OCI-LY7 (cell line): ENCODE data around the gene DLGAP5. TPM values are rescaled to one million over a fixed set of nuclear protein-coding genes. Genes with fewer than 3 reads are reported as not detected.

Experiments used
- BruUV-seq: library from RNA; stranded (reverse); fragments of 400-500 nt; replicated peaks from 2 replicates; lab custom pipeline; 2021; lab: Mats Ljungman, UMichigan
- CTCF ChIA-PET: fragments of 300-600 bp; sonication (Branson Sonifier 250); formaldehyde crosslinking; loops from one replicate; lab custom pipeline; 2022; ENCODE audit warnings: antibody characterized with exemption; ENCODE audit not compliant: unreplicated experiment; lab: Charles Lee
- POLR2A ChIA-PET: fragments of 300-600 bp; sonication (Branson Sonifier 250); formaldehyde crosslinking; loops from one replicate; lab custom pipeline; 2022; ENCODE audit warnings: antibody characterized with exemption; lab: Charles Lee
- DNase-seq: peaks from one replicate; pipeline ENCODE4 v3.0.0-alpha.2; 2015; ENCODE audit warnings: low spot score
- H2AFZ ChIP-seq: fragments of 200-600 bp; sonication (generic), shearing (Covaris generic); 2 replicates; pipeline ENCODE4 v1.6.1; 2014; ENCODE audit warnings: mild to moderate bottlenecking, antibody characterized with exemption, low read length, moderate library complexity
- H3K27ac ChIP-seq: fragments of 200-600 bp; sonication (generic); 2 replicates; pipeline ENCODE4 v1.5.1; 2014; ENCODE audit warnings: mixed run types, low read depth, mild to moderate bottlenecking, moderate library complexity, low read length, inconsistent platforms; ENCODE audit not compliant: poor library complexity, severe bottlenecking
- H3K36me3 ChIP-seq: fragments of 200-600 bp; sonication (generic); 2 replicates; pipeline ENCODE4 v1.6.1; 2014; ENCODE audit warnings: mild to moderate bottlenecking, antibody characterized with exemption, low read length, moderate library complexity, mixed read lengths; ENCODE audit not compliant: insufficient read depth
- H3K4me1 ChIP-seq: fragments of 200-600 bp; sonication (generic); 2 replicates; pipeline ENCODE4 v1.5.1; 2014; ENCODE audit warnings: mild to moderate bottlenecking, low read length; ENCODE audit not compliant: insufficient read depth, poor library complexity, severe bottlenecking
- H3K4me2 ChIP-seq: fragments of 200-600 bp; sonication (generic); 2 replicates; pipeline ENCODE4 v1.6.1; 2014; ENCODE audit warnings: mild to moderate bottlenecking, low read length
- H3K4me3 ChIP-seq: fragments of 200-600 bp; sonication (generic); 2 replicates; pipeline ENCODE4 v1.5.1; 2014; ENCODE audit warnings: mild to moderate bottlenecking, low read depth, low read length; ENCODE audit not compliant: poor library complexity, severe bottlenecking
- H3K79me2 ChIP-seq: fragments of 200-600 bp; sonication (generic); 2 replicates; pipeline ENCODE4 v1.6.1; 2016; ENCODE audit warnings: low read depth, mild to moderate bottlenecking, low read length, moderate library complexity, mixed read lengths; ENCODE audit not compliant: insufficient read depth
- H3K9me2 ChIP-seq: fragments of 200-600 bp; sonication (generic); 2 replicates; pipeline ENCODE4 v1.6.1; 2016; ENCODE audit warnings: mild to moderate bottlenecking, low read length, mixed read lengths; ENCODE audit not compliant: insufficient read depth
- H3K9me3 ChIP-seq: fragments of 200-600 bp; sonication (generic); 2 replicates; pipeline ENCODE4 v1.6.1; 2014; ENCODE audit warnings: mild to moderate bottlenecking, mixed run types, low read length, mixed read lengths
- H4K20me1 ChIP-seq: fragments of 200-600 bp; sonication (generic); 2 replicates; pipeline ENCODE4 v1.6.1; 2014; ENCODE audit warnings: mild to moderate bottlenecking, antibody characterized with exemption, low read length, moderate library complexity, mixed read lengths; ENCODE audit not compliant: insufficient read depth
- CTCF ChIP-seq: fragments of 200-600 bp; sonication (generic); conservative IDR thresholded peaks from 2 replicates; pipeline ENCODE4 v1.5.1; 2014; ENCODE audit warnings: mild to moderate bottlenecking, antibody characterized with exemption, low read length, moderate library complexity, mixed read lengths
- EZH2phosphoT487 ChIP-seq: fragments of 200-600 bp; sonication (generic); IDR thresholded peaks from 2 replicates; pipeline ENCODE4 v1.6.1; 2018; ENCODE audit warnings: low read depth, borderline replicate concordance, mild to moderate bottlenecking, mixed run types, antibody characterized with exemption, low read length, moderate library complexity, mixed read lengths
- intact Hi-C: fragments of 100-400 bp; cut with micrococcal nuclease; formaldehyde crosslinking; loops from one replicate; pipeline ENCODE4 v1.10.0; 2022; ENCODE audit not compliant: unreplicated experiment
- total RNA-seq, 2 experiments: library from RNA; depleted of rRNA in 1 of 2; stranded (reverse); fragments of >200 nt in 1 of 2; shearing (Covaris generic) in 1 of 2; gene quantifications; 2 replicates each; pipeline ENCODE4 v1.2.3, GENCODE V29; 2014 to 2022

Gene DLGAP5
- total RNA-seq, 2 experiments from 2014 or later: 57.6 to 92.2 TPM

- no TSS peak for BruUV-seq
- ChIA-PET POLR2A (interaction anchor here (0.7 to 1.0 kb wide), 5 partner anchors 20 to 1210 kb away, joined by 3 to 6 read pairs (median 3); partner anchors contain the start of gene DLGAP5), CTCF (no interaction called here)
- H2AFZ ChIP-seq: no peak overlapping the region
- H3K4me3 ChIP-seq: no peak overlapping the region
- intact Hi-C loops: no loop called here
- no peaks in the 10 kb centered on the region for H3K9me3 ChIP-seq
- no peaks in the 10 kb centered on the region for H3K4me1 ChIP-seq
- H3K36me3 ChIP-seq: no peaks in the 10 kb centered on the region
- H3K27ac ChIP-seq: no peak overlapping the region
- H3K79me2 ChIP-seq: no peaks in the 10 kb centered on the region
- no peak overlapping the region for H3K4me2 ChIP-seq
- no peaks in the 10 kb centered on the region for H4K20me1 ChIP-seq
- no peak for DNase-seq
- H3K9me2 ChIP-seq: no peaks in the 10 kb centered on the region
- TF ChIP-seq CTCF: no peak
- no peak for TF ChIP-seq EZH2phosphoT487
Observed at GRCh38 chr14:55123852-55124639, 67.3 kb downstream of the DLGAP5 start.

GRCh38 chr14:55123101-55123500 is 68.3 kb downstream of the DLGAP5 start:
- H4K20me1 ChIP-seq: no peaks in the 10 kb centered on the region
- no TSS peak for BruUV-seq
- H2AFZ ChIP-seq: no peak overlapping the region
- H3K4me2 ChIP-seq: no peak overlapping the region
- H3K4me3 ChIP-seq: no peak overlapping the region
- H3K36me3 ChIP-seq: no peaks in the 10 kb centered on the region
- POLR2A ChIA-PET: interaction anchor here (0.6 to 1.0 kb wide), 4 partner anchors 8 to 1209 kb away, joined by 3 to 6 read pairs (median 4); no protein-coding TSS in a partner anchor
- no peaks in the 10 kb centered on the region for H3K9me2 ChIP-seq
- CTCF ChIA-PET: no interaction called here
- no peak for DNase-seq
- no peaks in the 10 kb centered on the region for H3K79me2 ChIP-seq
- H3K4me1 ChIP-seq: no peaks in the 10 kb centered on the region
- intact Hi-C loops: no loop called here
- H3K27ac ChIP-seq: no peak overlapping the region
- TF ChIP-seq CTCF (no peak), EZH2phosphoT487 (no peak)
- H3K9me3 ChIP-seq: no peaks in the 10 kb centered on the region

- no peak overlapping the region for H3K4me3 ChIP-seq
- no peaks in the 10 kb centered on the region for H3K9me3 ChIP-seq
- H3K79me2 ChIP-seq: no peaks in the 10 kb centered on the region
- H3K27ac ChIP-seq: no peak overlapping the region
- DNase-seq: no peak
- ChIA-PET CTCF (no interaction called here), POLR2A (interaction anchor here (1.0 kb wide), 1 partner anchor 9 kb away, joined by 4 read pairs; no protein-coding TSS in a partner anchor)
- H4K20me1 ChIP-seq: no peaks in the 10 kb centered on the region
- H2AFZ ChIP-seq: no peak overlapping the region
- no peaks in the 10 kb centered on the region for H3K36me3 ChIP-seq
- intact Hi-C loops: no loop called here
- BruUV-seq: no TSS peak
- H3K4me2 ChIP-seq: no peak overlapping the region
- no peaks in the 10 kb centered on the region for H3K9me2 ChIP-seq
- H3K4me1 ChIP-seq: no peaks in the 10 kb centered on the region
- TF ChIP-seq EZH2phosphoT487 (no peak), CTCF (no peak)
Observed at GRCh38 chr14:55122440-55122986, 68.9 kb downstream of the DLGAP5 start.
